VCaP (cell line): ENCODE results near the gene SLC25A48.

Source experiments
- H3K27ac ChIP-seq: fragments of 450-650 bp; 2 replicates; pipeline ENCODE4 v1.5.1; 2017
- TF ChIP-seq, protein P1 (sequence below): fragments of 450-650 bp; conservative IDR thresholded peaks from 2 replicates; pipeline ENCODE4 v1.5.1; 2017; ENCODE audit warnings: mild to moderate bottlenecking, moderate library complexity

SLC25A48 gene

DNA sequence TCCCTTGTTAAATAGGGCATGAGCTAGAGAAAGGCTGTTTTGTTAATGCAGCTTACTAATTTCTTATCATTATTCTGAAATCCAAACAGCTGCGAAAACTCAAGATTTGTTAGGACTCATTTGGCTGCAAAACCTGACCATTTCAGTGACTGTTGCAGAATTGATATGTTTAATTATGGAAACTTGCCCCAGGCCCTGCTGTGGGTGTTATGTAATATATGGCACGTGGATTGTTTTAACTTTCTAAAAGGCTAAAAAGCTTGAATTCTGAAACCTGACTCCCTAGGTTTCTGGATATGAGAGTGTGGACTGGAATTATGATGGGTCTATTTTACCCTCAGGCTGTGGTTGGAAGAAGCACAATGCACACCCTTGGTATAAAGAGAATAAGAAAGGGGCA, 56.8 kb downstream of the SLC25A48 start:
- no peak overlapping the region for H3K27ac ChIP-seq
- TF ChIP-seq, protein P1, sequence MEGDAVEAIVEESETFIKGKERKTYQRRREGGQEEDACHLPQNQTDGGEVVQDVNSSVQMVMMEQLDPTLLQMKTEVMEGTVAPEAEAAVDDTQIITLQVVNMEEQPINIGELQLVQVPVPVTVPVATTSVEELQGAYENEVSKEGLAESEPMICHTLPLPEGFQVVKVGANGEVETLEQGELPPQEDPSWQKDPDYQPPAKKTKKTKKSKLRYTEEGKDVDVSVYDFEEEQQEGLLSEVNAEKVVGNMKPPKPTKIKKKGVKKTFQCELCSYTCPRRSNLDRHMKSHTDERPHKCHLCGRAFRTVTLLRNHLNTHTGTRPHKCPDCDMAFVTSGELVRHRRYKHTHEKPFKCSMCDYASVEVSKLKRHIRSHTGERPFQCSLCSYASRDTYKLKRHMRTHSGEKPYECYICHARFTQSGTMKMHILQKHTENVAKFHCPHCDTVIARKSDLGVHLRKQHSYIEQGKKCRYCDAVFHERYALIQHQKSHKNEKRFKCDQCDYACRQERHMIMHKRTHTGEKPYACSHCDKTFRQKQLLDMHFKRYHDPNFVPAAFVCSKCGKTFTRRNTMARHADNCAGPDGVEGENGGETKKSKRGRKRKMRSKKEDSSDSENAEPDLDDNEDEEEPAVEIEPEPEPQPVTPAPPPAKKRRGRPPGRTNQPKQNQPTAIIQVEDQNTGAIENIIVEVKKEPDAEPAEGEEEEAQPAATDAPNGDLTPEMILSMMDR, result no peak

DNA sequence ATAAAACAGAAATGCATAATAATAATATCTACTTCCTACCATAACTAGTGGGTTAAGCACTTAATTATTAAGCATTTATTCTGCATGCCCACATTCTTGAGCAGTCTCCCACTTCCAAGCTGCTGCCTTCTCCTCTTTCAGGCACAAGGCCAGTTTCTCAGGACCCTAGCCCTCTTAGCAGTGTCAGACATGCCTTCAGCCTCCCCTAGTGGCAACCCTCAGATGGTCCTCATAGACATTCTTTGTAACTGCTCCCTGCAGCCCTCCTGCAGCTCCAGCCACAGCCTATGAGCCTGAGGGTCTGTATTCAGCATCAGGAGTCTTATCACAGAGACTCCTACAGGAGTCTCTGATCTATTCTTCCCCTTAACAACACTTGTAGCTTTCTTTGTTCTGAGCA, 57.3 kb downstream of the SLC25A48 start:
- TF ChIP-seq, protein P1, result no peak; the same call in 1 of the 2 replicates
- H3K27ac ChIP-seq, result no peak overlapping the region

DNA sequence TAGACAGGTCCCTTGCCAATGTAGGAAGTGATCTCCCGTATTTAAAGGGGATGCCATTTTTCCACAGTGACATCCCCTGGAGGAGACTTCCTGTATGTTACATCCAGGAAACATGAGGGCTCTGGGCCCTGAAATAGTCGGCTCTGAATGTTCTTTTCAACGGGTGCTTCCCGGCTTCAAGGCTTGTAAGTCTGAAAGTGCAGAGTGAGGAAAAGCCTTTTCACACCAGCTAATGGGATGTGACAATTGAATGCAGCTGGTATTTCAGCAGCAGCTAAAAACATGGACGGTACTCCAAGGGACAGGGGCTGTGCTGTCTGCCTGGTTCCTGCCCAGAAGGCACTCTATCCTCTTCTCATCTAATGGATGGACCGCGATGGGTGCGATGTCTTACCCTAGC, 59.8 kb downstream of the SLC25A48 start:
- no peak overlapping the region for H3K27ac ChIP-seq
- TF ChIP-seq, protein P1, result no peak

DNA sequence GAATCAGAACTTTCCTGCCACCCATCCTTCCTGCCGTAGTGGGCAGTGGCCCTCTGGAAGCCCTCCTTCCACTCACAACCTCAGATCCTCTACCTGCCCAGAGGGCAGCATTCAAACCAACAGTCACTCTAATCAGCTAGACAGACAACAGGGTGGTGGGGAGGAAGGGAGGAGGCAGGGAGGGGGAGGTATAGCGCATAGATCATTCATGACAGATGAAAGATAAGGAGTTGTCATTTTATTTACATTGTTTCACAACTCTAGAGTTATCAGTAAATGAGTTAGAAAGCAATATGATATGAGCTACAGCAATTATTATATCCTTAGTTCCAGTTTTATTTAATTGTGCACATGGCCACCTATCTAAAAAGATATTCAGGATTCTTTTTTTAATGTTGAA, 60.3 kb downstream of the SLC25A48 start:
- TF ChIP-seq, protein P1, result no peak
- no peak overlapping the region for H3K27ac ChIP-seq

DNA sequence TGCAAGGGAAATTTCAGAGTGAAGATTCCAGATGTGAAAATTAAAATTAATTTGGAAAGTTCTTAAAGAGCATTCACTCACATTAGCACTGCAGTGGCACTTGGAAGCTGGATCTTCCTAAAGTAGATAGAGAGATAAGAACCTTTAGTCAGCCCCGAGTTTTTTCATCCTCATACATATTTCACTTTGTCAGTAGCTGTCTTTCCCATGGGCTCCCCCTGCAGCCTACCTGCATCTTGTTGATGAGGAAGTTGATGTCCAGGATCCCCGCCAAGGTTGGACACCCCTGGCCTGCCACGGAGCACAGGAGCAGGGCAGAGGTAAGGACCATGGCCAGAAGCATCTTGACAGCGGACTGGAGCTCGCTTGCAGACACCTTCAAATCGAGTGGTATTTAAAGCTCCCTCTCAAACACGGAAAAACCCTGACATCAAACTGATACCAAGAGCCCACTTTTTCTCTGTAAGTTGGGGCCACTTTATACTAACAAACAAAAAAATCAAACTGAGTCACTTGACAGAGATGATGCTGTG, 61.1 kb downstream of the SLC25A48 start, which contains the start of gene IL9:
IL9 (minus strand) TSS at position 368 of the 533 bp plus-strand sequence; CDS start at position 343, 25 bp downstream.
- no peak within 1 kb of the TSS for H3K27ac ChIP-seq
- TF ChIP-seq, protein P1, result no peak

DNA sequence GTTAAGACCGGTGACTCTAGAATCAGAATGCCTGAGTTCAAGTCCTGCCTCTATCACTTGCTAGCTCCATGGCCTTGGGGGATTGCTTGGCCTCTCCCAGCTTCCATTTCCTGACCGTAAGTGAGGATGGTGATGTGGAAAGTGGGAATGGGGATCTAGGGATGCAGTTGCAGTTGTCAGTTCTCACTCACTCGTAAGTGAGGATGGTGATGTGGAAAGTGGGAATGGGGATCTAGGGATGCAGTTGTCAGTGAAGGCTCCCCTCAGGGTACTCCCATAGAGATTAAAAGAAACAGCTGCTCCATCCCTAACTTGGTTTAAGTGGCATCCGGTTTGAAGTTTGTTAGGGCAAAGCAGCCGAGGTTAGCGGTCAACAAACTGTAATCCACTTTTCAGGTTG, 64.2 kb downstream of the SLC25A48 start:
- TF ChIP-seq, protein P1, result no peak
- H3K27ac ChIP-seq, result no peak overlapping the region

DNA sequence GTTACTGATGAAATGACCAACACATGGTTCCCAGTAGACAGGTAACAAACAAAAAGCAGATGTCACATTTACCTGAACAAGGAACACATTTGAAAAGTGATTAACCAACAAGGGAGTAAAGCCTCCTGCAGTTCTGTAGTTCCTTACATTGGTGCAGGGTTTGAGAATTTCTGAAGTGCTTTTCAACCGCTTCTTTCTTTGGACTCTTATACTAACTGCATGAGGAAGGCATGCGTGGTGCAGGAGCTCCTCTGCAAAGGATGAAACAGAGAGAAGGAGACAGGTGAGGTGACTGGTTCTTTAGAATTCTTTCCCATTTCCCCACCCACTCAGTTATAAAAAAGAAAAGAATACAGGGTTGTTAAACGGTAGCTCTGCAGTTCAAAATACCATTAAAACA, 65.8 kb downstream of the SLC25A48 start:
- TF ChIP-seq, protein P1, result no peak
- no peak overlapping the region for H3K27ac ChIP-seq

DNA sequence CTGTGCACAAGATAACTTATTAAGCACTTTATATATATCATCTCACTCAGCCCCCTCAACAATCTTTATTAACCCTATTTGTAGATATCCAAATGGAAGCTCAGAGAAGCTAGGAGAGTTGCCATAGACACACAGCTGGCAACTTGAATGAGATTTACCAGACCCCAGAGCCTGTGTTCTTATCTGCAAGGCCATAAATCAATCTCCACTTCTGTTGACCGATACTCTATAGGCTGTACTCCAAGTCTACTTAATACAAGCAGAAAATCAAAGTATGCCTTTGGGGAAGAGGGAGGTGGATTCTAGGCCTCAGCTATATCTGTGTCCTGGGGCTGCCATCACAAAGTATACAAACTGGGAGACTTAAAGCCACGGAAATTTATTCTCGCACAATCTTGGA, 67.2 kb downstream of the SLC25A48 start:
- TF ChIP-seq, protein P1, result no peak
- H3K27ac ChIP-seq, result no peak overlapping the region
